HFFc6 (cell line): ENCODE results near the gene TRIM8. TPM values are rescaled to one million over a fixed set of nuclear protein-coding genes. Genes with fewer than 3 reads are reported as not detected.

ENCODE experiments used
- DNase-seq: peaks from one replicate; pipeline ENCODE4 v3.0.0-alpha.2; 2018
- H3K27ac Mint-ChIP-seq: 2 replicates; pipeline ENCODE4 v1.8.0; 2020; ENCODE audit warnings: mild to moderate bottlenecking, mixed read lengths
- H3K27me3 Mint-ChIP-seq: 2 replicates; pipeline ENCODE4 v1.8.0; 2021; ENCODE audit warnings: mild to moderate bottlenecking, moderate library complexity, mixed read lengths; ENCODE audit not compliant: insufficient read depth
- H3K36me3 Mint-ChIP-seq: 2 replicates; pipeline ENCODE4 v1.8.0; 2021; ENCODE audit warnings: low read depth, mixed read lengths
- H3K4me1 Mint-ChIP-seq: 2 replicates; pipeline ENCODE4 v1.8.0; 2020; ENCODE audit warnings: low read depth, mixed read lengths
- H3K4me3 Mint-ChIP-seq: 2 replicates; pipeline ENCODE4 v1.8.0; 2020; ENCODE audit warnings: mild to moderate bottlenecking, moderate library complexity, mixed read lengths
- H3K9me3 Mint-ChIP-seq: 2 replicates; pipeline ENCODE4 v1.8.0; 2020; ENCODE audit warnings: mild to moderate bottlenecking, mixed read lengths
- total RNA-seq, 6 experiments: library from RNA; stranded (reverse); fragmentation: NEBNext Ultra II Directional; extraction: Animal tissue kit (Norgen Biotek cat#: 25700); gene quantifications; 2 replicates in 1 of 6; 3 replicates in 5 of 6; pipeline ENCODE4 v1.2.3, GENCODE V29; 2021
- TF ChIP-seq, protein P1 (sequence below): fragments of 200-600 bp; sonication (generic); IDR thresholded peaks from 2 replicates; pipeline ENCODE4 v1.5.0; 2021; ENCODE audit warnings: antibody characterized with exemption, mild to moderate bottlenecking

Gene TRIM8
- total RNA-seq, 6 experiments from 2014 or later, result 123 to 148 (median 135) TPM

DNA sequence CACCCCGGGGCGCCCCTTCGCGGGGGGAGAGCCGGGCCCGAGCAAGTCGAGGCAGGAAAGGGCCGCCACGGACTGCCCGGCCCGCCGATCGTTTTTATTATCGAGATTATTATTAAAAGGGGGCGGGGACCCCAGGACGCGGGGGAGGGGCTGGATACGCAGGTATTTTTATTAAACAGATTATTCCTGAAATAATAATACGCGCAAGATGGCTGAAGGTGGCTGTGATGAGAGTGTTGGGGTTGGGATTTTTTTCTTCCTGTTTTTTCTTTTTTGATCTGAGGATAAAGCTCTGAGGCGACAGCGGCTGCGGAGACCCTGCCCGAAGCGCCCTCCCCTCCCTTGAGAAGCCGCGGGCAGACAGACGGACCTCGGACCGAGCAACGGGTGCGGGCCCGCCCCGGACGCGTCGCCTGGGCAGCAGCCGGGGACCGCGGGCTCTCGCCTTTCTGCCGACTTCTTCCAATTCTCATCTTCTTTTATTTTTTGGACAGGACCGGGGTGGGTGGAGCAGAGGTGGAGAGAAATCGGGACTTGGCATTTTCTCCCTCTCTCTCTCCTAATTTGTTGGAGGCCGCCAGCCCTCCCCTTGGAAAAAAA lies 1.4 kb upstream of the TRIM8 start:
- Mint-ChIP-seq H3K4me1 (peaks cover 34% of the 10 kb centered on the region), H3K4me3 (peak overlapping the region; percentile 90), H3K9me3 (no peaks in the 10 kb centered on the region), H3K27me3 (peaks cover 3% of the 10 kb centered on the region), H3K36me3 (peaks cover 18% of the 10 kb centered on the region), H3K27ac (peak overlapping the region; percentile 93)
- DNase-seq, result peak; percentile 65
- TF ChIP-seq, protein P1, sequence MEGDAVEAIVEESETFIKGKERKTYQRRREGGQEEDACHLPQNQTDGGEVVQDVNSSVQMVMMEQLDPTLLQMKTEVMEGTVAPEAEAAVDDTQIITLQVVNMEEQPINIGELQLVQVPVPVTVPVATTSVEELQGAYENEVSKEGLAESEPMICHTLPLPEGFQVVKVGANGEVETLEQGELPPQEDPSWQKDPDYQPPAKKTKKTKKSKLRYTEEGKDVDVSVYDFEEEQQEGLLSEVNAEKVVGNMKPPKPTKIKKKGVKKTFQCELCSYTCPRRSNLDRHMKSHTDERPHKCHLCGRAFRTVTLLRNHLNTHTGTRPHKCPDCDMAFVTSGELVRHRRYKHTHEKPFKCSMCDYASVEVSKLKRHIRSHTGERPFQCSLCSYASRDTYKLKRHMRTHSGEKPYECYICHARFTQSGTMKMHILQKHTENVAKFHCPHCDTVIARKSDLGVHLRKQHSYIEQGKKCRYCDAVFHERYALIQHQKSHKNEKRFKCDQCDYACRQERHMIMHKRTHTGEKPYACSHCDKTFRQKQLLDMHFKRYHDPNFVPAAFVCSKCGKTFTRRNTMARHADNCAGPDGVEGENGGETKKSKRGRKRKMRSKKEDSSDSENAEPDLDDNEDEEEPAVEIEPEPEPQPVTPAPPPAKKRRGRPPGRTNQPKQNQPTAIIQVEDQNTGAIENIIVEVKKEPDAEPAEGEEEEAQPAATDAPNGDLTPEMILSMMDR, result no peak

GRCh38 chr10:102643336-102644065 lies 778 bp upstream of the TRIM8 start:
- peaks cover 18% of the 10 kb centered on the region for H3K36me3 Mint-ChIP-seq
- H3K4me3 Mint-ChIP-seq, result peak overlapping the region; percentile 90
- TF ChIP-seq, protein P1, result no peak
- DNase-seq, result peak; percentile 75
- peaks cover 40% of the 10 kb centered on the region for H3K4me1 Mint-ChIP-seq
- peak overlapping the region; percentile 93 for H3K27ac Mint-ChIP-seq
- peaks cover 3% of the 10 kb centered on the region for H3K27me3 Mint-ChIP-seq
- H3K9me3 Mint-ChIP-seq, result no peaks in the 10 kb centered on the region

GRCh38 chr10:102644646-102645387 lies 538 bp downstream of the TRIM8 start:
- H3K4me1 Mint-ChIP-seq, result peaks cover 48% of the 10 kb centered on the region
- peak; percentile 76 for DNase-seq
- H3K27ac Mint-ChIP-seq, result peak overlapping the region; percentile 97
- H3K36me3 Mint-ChIP-seq, result peaks cover 18% of the 10 kb centered on the region
- TF ChIP-seq, protein P1, result peak; percentile 77
- H3K4me3 Mint-ChIP-seq, result peak overlapping the region; percentile 90
- H3K9me3 Mint-ChIP-seq, result no peaks in the 10 kb centered on the region
- peaks cover 3% of the 10 kb centered on the region for H3K27me3 Mint-ChIP-seq

- DNase-seq, result peak; percentile 74
- H3K9me3 Mint-ChIP-seq, result no peaks in the 10 kb centered on the region
- peak overlapping the region; percentile 97 for H3K27ac Mint-ChIP-seq
- H3K36me3 Mint-ChIP-seq, result peaks cover 18% of the 10 kb centered on the region
- H3K27me3 Mint-ChIP-seq, result peaks cover 3% of the 10 kb centered on the region
- H3K4me1 Mint-ChIP-seq, result peaks cover 46% of the 10 kb centered on the region
- TF ChIP-seq, protein P1, result no peak
- H3K4me3 Mint-ChIP-seq, result peak overlapping the region; percentile 90
Measured at GRCh38 chr10:102645388-102645740, 1.1 kb downstream of the TRIM8 start.

- H3K27ac Mint-ChIP-seq, result peak overlapping the region; percentile 97
- H3K4me1 Mint-ChIP-seq, result peaks cover 51% of the 10 kb centered on the region
- peaks cover 3% of the 10 kb centered on the region for H3K27me3 Mint-ChIP-seq
- peaks cover 18% of the 10 kb centered on the region for H3K36me3 Mint-ChIP-seq
- no peaks in the 10 kb centered on the region for H3K9me3 Mint-ChIP-seq
- DNase-seq, result peak; percentile 93
- TF ChIP-seq, protein P1, result no peak
- peak overlapping the region; percentile 90 for H3K4me3 Mint-ChIP-seq
Measured at GRCh38 chr10:102645741-102646609, 1.7 kb downstream of the TRIM8 start.
